Cardiac fibroblast (primary cell): Measurements from ENCODE around the gene NTRK2.

ENCODE experiments used
- DNase-seq, 2 donors: peaks; one replicate each; pipeline versions ENCODE4 v3.0.0 to v3.0.0-alpha.2; 2010; ENCODE audit warnings: low read depth in 2 of 2
- H3K4me3 ChIP-seq, 2 donors: replicated peaks in 1 of 2; 1 replicate in 1 of 2; 2 replicates in 1 of 2; pipeline ENCODE4 v1.5.1; 2011; ENCODE audit warnings: low read depth in 2 of 2, low read length in 2 of 2, mild to moderate bottlenecking in 2 of 2, moderate library complexity in 1 of 2
- CTCF ChIP-seq: IDR thresholded peaks from one replicate; pipeline ENCODE4 v1.5.1; 2011; ENCODE audit warnings: low read depth, mild to moderate bottlenecking, low read length, inconsistent platforms

Gene NTRK2

GRCh38 chr9:84866396-84867175, 197.1 kb downstream of the NTRK2 start:
- DNase-seq = peak in 1 of 2 donors; percentile 36
- no peak for TF ChIP-seq CTCF
- no peak overlapping the region for H3K4me3 ChIP-seq

GRCh38 chr9:84867186-84867585, 197.7 kb downstream of the NTRK2 start:
- TF ChIP-seq CTCF = no peak
- H3K4me3 ChIP-seq = no peak overlapping the region
- no peak for DNase-seq

GRCh38 chr9:84869091-84869490, 199.6 kb downstream of the NTRK2 start:
- no peak for TF ChIP-seq CTCF
- DNase-seq = no peak
- H3K4me3 ChIP-seq = no peak overlapping the region

- DNase-seq = no peak
- TF ChIP-seq CTCF = no peak
- no peak overlapping the region for H3K4me3 ChIP-seq
These were observed 202.5 kb downstream of the NTRK2 start for GRCh38 chr9:84871983-84872382.

- no peak for TF ChIP-seq CTCF
- no peak overlapping the region for H3K4me3 ChIP-seq
- no peak for DNase-seq
These were observed 204.5 kb downstream of the NTRK2 start for GRCh38 chr9:84874022-84874421.

- no peak overlapping the region for H3K4me3 ChIP-seq
- no peak for TF ChIP-seq CTCF
- DNase-seq = peak; percentile 35 to 43
These were observed 205.1 kb downstream of the NTRK2 start for GRCh38 chr9:84874596-84874995.

- peak in 1 of 2 donors; percentile 32 for DNase-seq
- no peak overlapping the region for H3K4me3 ChIP-seq
- no peak for TF ChIP-seq CTCF
These were observed 205.7 kb downstream of the NTRK2 start for GRCh38 chr9:84875193-84875592.
